Activated CD8-positive, alpha-beta T cell treated with anti-CD3 and anti-CD28 coated beads for 36 hours (primary cell): Measurements from ENCODE around the gene GPC6. TPM values are rescaled to one million over a fixed set of nuclear protein-coding genes. Genes with fewer than 3 reads are reported as not detected.

Experiments used
- ATAC-seq: fragments of 200-7000 bp; cut with Tn5 transposase; one replicate; pipeline ENCODE4 v1.10.0; 2021; ENCODE audit warnings: mild to moderate bottlenecking, moderate library complexity
- CTCF ChIA-PET: fragments of 350-600 bp; sonication (Branson Sonifier 250); formaldehyde crosslinking; loops from one replicate; lab custom pipeline; 2021; ENCODE audit warnings: antibody characterized with exemption; lab: Charles Lee
- POLR2A ChIA-PET: fragments of 350-600 bp; sonication (Branson Sonifier 250); formaldehyde crosslinking; loops from one replicate; lab custom pipeline; 2021; ENCODE audit warnings: antibody characterized with exemption; lab: Charles Lee
- DNase-seq: peaks from one replicate; pipeline ENCODE4 v3.0.0-alpha.2; 2020
- H3K27ac Mint-ChIP-seq: one replicate; pipeline ENCODE4 v1.8.0; 2021; ENCODE audit warnings: mild to moderate bottlenecking, mixed read lengths
- H3K27me3 Mint-ChIP-seq: one replicate; pipeline ENCODE4 v1.8.0; 2021; ENCODE audit warnings: mixed read lengths
- H3K36me3 Mint-ChIP-seq: one replicate; pipeline ENCODE4 v1.8.0; 2021; ENCODE audit warnings: low read depth, mixed read lengths
- H3K4me1 Mint-ChIP-seq: one replicate; pipeline ENCODE4 v1.8.0; 2021; ENCODE audit warnings: low read depth, mixed read lengths
- H3K4me3 Mint-ChIP-seq: one replicate; pipeline ENCODE4 v1.8.0; 2021; ENCODE audit warnings: mild to moderate bottlenecking, moderate library complexity, mixed read lengths
- H3K9me3 Mint-ChIP-seq: one replicate; pipeline ENCODE4 v1.8.0; 2021; ENCODE audit warnings: mixed read lengths
- CTCF ChIP-seq: fragments of 200-600 bp; IDR thresholded peaks from one replicate; pipeline ENCODE4 v1.8.0; 2022; ENCODE audit warnings: antibody characterized with exemption, mild to moderate bottlenecking
- intact Hi-C: fragments of 100-400 bp; cut with micrococcal nuclease; formaldehyde crosslinking; loops from one replicate; pipeline ENCODE4 v1.10.0; 2022
- total RNA-seq, 2 experiments: library from RNA; stranded (reverse); gene quantifications; one replicate each; pipeline ENCODE4 v1.2.3, GENCODE V29; 2021

The GPC6 gene
- total RNA-seq, 2 experiments from 2014 or later, result not detected

- Mint-ChIP-seq H3K9me3 (no peaks in the 10 kb centered on the region), H3K27me3 (peaks cover 3% of the 10 kb centered on the region), H3K4me3 (no peak overlapping the region), H3K27ac (no peak overlapping the region), H3K4me1 (peaks cover 3% of the 10 kb centered on the region), H3K36me3 (no peaks in the 10 kb centered on the region)
- TF ChIP-seq CTCF, result no peak
- ChIA-PET CTCF (interaction anchor here (1.2 to 1.4 kb wide), 2 partner anchors 46 to 171 kb away, joined by 3 to 6 read pairs; no protein-coding TSS in a partner anchor), POLR2A (interaction anchor here (0.6 kb wide), 1 partner anchor 1010 kb away, joined by 3 read pairs; no protein-coding TSS in a partner anchor)
- DNase-seq (peak; percentile 33), ATAC-seq (peak; percentile 39)
- intact Hi-C loops, result no loop called here
Observed at GRCh38 chr13:94192431-94192975, 965.9 kb downstream of the GPC6 start.

DNA sequence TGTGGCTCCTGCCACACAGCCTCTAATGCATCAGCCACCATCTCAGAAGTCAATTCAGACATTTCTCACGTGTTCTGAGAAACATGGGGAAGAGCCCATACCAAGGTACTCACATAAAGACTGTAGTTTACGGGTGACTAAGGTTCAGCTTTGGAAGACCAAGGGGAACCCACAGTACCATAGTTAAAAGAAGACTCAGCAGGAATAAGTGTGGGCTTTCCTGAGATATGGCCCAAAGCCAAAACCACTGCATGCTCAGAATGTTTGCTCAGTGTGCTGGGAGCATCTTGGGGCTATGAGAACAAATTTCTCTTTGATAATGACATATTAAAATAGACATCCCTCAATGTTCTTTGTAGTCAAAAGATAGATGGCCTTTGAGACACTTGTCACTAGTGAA, 969.1 kb downstream of the GPC6 start:
- peaks cover 7% of the 10 kb centered on the region for H3K27me3 Mint-ChIP-seq
- H3K4me3 Mint-ChIP-seq, result no peak overlapping the region

DNA sequence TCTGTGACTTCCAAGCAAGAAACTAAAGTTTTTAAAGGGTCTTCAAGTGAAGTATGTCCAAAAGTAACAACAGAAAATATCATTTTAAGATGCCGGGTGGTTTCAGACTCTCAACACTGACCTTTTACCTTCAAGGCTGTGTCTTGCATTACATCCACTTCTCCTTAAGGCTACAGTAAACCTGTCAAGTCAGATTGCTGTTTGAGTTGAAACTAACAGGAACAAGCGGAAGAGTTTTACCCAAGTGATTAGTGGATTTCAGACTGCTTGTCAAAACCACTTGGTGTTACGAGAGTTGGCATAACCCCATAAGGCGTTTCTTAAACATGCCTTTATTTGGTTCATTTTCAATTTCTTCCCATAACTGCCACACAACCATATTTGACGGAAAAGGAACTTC, 969.8 kb downstream of the GPC6 start:
- intact Hi-C loops, result no loop called here
- no peak overlapping the region for H3K4me3 Mint-ChIP-seq
- ChIA-PET POLR2A (no interaction called here), CTCF (interaction anchor here (1.6 kb wide), 1 partner anchor 10 kb away, joined by 3 read pairs; no protein-coding TSS in a partner anchor)
- H3K4me1 Mint-ChIP-seq, result peaks cover 3% of the 10 kb centered on the region
- no peak overlapping the region for H3K27ac Mint-ChIP-seq
- H3K9me3 Mint-ChIP-seq, result no peaks in the 10 kb centered on the region
- DNase-seq (no peak), ATAC-seq (no peak)
- H3K27me3 Mint-ChIP-seq, result peaks cover 7% of the 10 kb centered on the region
- no peak for TF ChIP-seq CTCF
- H3K36me3 Mint-ChIP-seq, result no peaks in the 10 kb centered on the region

More for the DNA sequence above, 969.1 kb downstream of the GPC6 start:
- H3K36me3 Mint-ChIP-seq, result no peaks in the 10 kb centered on the region
- DNase-seq (no peak), ATAC-seq (no peak)
- ChIA-PET CTCF (interaction anchor here (1.6 kb wide), 1 partner anchor 9 kb away, joined by 3 read pairs; no protein-coding TSS in a partner anchor), POLR2A (no interaction called here)
- H3K27ac Mint-ChIP-seq, result no peak overlapping the region
- H3K9me3 Mint-ChIP-seq, result no peaks in the 10 kb centered on the region
- peaks cover 3% of the 10 kb centered on the region for H3K4me1 Mint-ChIP-seq
- TF ChIP-seq CTCF, result no peak
- intact Hi-C loops, result no loop called here

DNA sequence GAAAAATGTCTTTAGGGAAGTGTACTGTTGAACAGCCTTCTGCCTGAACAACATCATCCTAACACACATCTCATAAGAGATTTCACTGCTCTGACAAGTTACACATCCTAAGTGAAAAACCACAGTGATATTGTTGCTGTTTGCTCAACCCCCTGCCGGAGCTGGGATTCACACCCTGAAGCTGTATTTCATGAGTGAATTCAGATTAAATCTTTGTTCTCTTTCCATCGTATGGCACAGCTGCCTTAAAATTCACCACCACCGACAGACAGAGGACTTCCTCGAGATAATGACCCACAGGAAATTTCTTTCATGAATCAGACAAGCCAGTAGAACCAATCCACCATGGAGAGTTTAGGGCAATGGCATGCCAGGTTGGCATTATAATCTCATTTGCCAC, 972.1 kb downstream of the GPC6 start:
- CTCF ChIA-PET, result interaction anchor here (0.8 to 1.2 kb wide), 2 partner anchors 12 to 20 kb away, joined by 3 read pairs; no protein-coding TSS in a partner anchor
- POLR2A ChIA-PET, result no interaction called here
- H3K36me3 Mint-ChIP-seq, result no peaks in the 10 kb centered on the region
- intact Hi-C loops, result no loop called here
- H3K27ac Mint-ChIP-seq, result no peak overlapping the region
- H3K27me3 Mint-ChIP-seq, result peaks cover 7% of the 10 kb centered on the region
- TF ChIP-seq CTCF, result no peak
- no peaks in the 10 kb centered on the region for H3K4me1 Mint-ChIP-seq
- ATAC-seq (no peak), DNase-seq (no peak)
- no peaks in the 10 kb centered on the region for H3K9me3 Mint-ChIP-seq
- no peak overlapping the region for H3K4me3 Mint-ChIP-seq

- Mint-ChIP-seq H3K36me3 (no peaks in the 10 kb centered on the region), H3K9me3 (no peaks in the 10 kb centered on the region), H3K4me1 (no peaks in the 10 kb centered on the region), H3K27ac (no peak overlapping the region), H3K27me3 (peaks cover 7% of the 10 kb centered on the region), H3K4me3 (no peak overlapping the region)
- intact Hi-C loops, result no loop called here
- no peak for TF ChIP-seq CTCF
- POLR2A ChIA-PET, result no interaction called here
- DNase-seq (no peak), ATAC-seq (no peak)
- CTCF ChIA-PET, result interaction anchor here (0.8 to 1.2 kb wide), 2 partner anchors 12 to 19 kb away, joined by 3 read pairs; no protein-coding TSS in a partner anchor
Observed at GRCh38 chr13:94199135-94199534, 972.5 kb downstream of the GPC6 start.
